Measurements from ENCODE around the gene ABI2. TPM values are rescaled to one million over a fixed set of nuclear protein-coding genes. Genes with fewer than 3 reads are reported as not detected.

Gene ABI2
- total and polyA plus RNA-seq, 2 of the 4 experiments (the other 2 are of a cell fraction), result 35.7 to 54.0 TPM

GRCh38 chr2:203470371-203470770 is 142.2 kb downstream of the ABI2 start:
- no TSS peak for BruUV-seq (replicated peaks)
- 0 out of 2 replicates have a peak, but pooled peaks have one; percentile 44 for ATAC-seq (ENCODE audit: low read depth)
- CTCF ChIA-PET, result interaction anchor here (1.0 kb wide), 1 partner anchor 58 kb away, joined by 3 read pairs; no protein-coding TSS in a partner anchor

More at GRCh38 chr2:203470371-203470770, 142.2 kb downstream of the ABI2 start:
- H3K9me3 ChIP-seq (ENCODE audit: control insufficient read depth, insufficient read depth, low read length), result no peaks in the 10 kb centered on the region
- H2AK5ac ChIP-seq (ENCODE audit: low read depth, low read length), result no peak overlapping the region
- H2AFZ ChIP-seq (replicated peaks; ENCODE audit: low read length, poor library complexity), result no peak overlapping the region
- no peak for DNase-seq
- no peak overlapping the region for H3K56ac ChIP-seq (ENCODE audit: extremely low read depth, insufficient read depth, low read length)
- POLR2A ChIA-PET (ENCODE audit: unreplicated experiment), result no interaction called here
- no peak overlapping the region for H3K4me3 ChIP-seq (ENCODE audit: insufficient read depth, low read depth, low read length)
- no peak overlapping the region for H4K8ac ChIP-seq (ENCODE audit: low read depth in 2 of 2, low read length in 2 of 2)
- no peak overlapping the region for H3K18ac ChIP-seq (ENCODE audit: low read depth, low read length)
- TF ChIP-seq RCOR1 (IDR thresholded peaks at IDR 0.05; ENCODE audit: insufficient replicate concordance, low read length), result no peak
- TF ChIP-seq RFX5 (IDR thresholded peaks at IDR 0.05; ENCODE audit: low read depth, low read length), result no peak
- no peak for TF ChIP-seq RAD21 (IDR thresholded peaks at IDR 0.05; ENCODE audit: low read length)
- TF ChIP-seq NFE2L2 (IDR thresholded peaks at IDR 0.05; ENCODE audit: low read depth, low read length), result no peak
- TF ChIP-seq USF2 (IDR thresholded peaks at IDR 0.05; ENCODE audit: low read depth, low read length), result no peak
- TF ChIP-seq ELK1 (IDR thresholded peaks at IDR 0.05; ENCODE audit: borderline replicate concordance, low read depth, low read length), result no peak
- no peak for TF ChIP-seq BHLHE40 (IDR thresholded peaks at IDR 0.05; ENCODE audit: low read depth, low read length)
- no peak for TF ChIP-seq MAFK (IDR thresholded peaks at IDR 0.05; ENCODE audit: low read depth, low read length)
- no peak for TF ChIP-seq MXI1 (IDR thresholded peaks at IDR 0.05; ENCODE audit: borderline replicate concordance, low read depth, low read length)
- no peak for TF ChIP-seq CHD1 (IDR thresholded peaks at IDR 0.05; ENCODE audit: low read depth, low read length)
- no peak for TF ChIP-seq SMC3 (IDR thresholded peaks at IDR 0.05; ENCODE audit: low read depth, low read length)
- no peak for TF ChIP-seq CEBPB (IDR thresholded peaks at IDR 0.05; ENCODE audit: low read depth, low read length)
- no peak for TF ChIP-seq FOS (IDR thresholded peaks at IDR 0.05; ENCODE audit: low read depth, low read length)
- no peak for TF ChIP-seq CTCF (conservative IDR thresholded peaks at IDR 0.05; ENCODE audit: low read depth, low read length)
- no peak for TF ChIP-seq POLR2A (IDR thresholded peaks at IDR 0.05; ENCODE audit: low read depth, low read length)
- no peak for TF ChIP-seq MAZ (IDR thresholded peaks at IDR 0.05; ENCODE audit: borderline replicate concordance, low read depth, low read length)
- intact Hi-C loops (cut with micrococcal nuclease) (no loop called here), dilution Hi-C loops (cut with HindIII; ENCODE audit: low sequenced_read_pairs, unreplicated experiment) (no loop called here), in situ Hi-C loops (cut with MboI; ENCODE audit: low sequenced_read_pairs) (no loop called here)
- H3K4ac ChIP-seq (ENCODE audit: low read depth, low read length), result no peak overlapping the region
- no peak overlapping the region for H2BK20ac ChIP-seq (ENCODE audit: low read depth, low read length)
- no peak overlapping the region for H3K27ac ChIP-seq (ENCODE audit: insufficient read depth, low read length)
- H3K23ac ChIP-seq (ENCODE audit: low read depth, low read length), result no peak overlapping the region
- H3K14ac ChIP-seq (replicated peaks; ENCODE audit: low read depth, low read length), result no peak overlapping the region
- no peaks in the 10 kb centered on the region for H4K20me1 ChIP-seq (ENCODE audit: insufficient read depth, low read length)
- H2AK9ac ChIP-seq (replicated peaks; ENCODE audit: low read depth, low read length, poor library complexity), result no peak overlapping the region
- H3K79me1 ChIP-seq (ENCODE audit: low read depth in 1 of 2, low read length in 2 of 2), result peaks cover 17 to 22% of the 10 kb centered on the region in 2 experiments; a peak in 3 of 4 replicates
- H3K9me1 ChIP-seq (ENCODE audit: insufficient read depth, low read length), result peaks cover 3% of the 10 kb centered on the region; the same call in 1 of the 2 replicates
- peaks cover 3% of the 10 kb centered on the region; the same call in 1 of the 2 replicates for H3K36me3 ChIP-seq (ENCODE audit: control insufficient read depth, insufficient read depth, low read length)
- no peak overlapping the region for H4K91ac ChIP-seq (ENCODE audit: insufficient read depth, low read depth, low read length)
- H2BK120ac ChIP-seq (ENCODE audit: low read depth, low read length), result no peak overlapping the region
- no CpG with 5 or more reads among the region's 4 CpGs for WGBS, 2 experiments (ENCODE audit: extremely low coverage in 2 of 2, insufficient read length in 1 of 2)
- no peak overlapping the region for H4K5ac ChIP-seq (ENCODE audit: low read depth, low read length)
- no peak overlapping the region for H2BK5ac ChIP-seq (ENCODE audit: low read depth, low read length, poor library complexity, severe bottlenecking)
- H2BK15ac ChIP-seq (ENCODE audit: low read depth, low read length), result no peak overlapping the region
- no peak overlapping the region for H3K4me2 ChIP-seq (ENCODE audit: low read depth, low read length)
- H3K27me3 ChIP-seq (ENCODE audit: control insufficient read depth, insufficient read depth, low read length), result no peaks in the 10 kb centered on the region
- H3K4me1 ChIP-seq (ENCODE audit: control insufficient read depth, insufficient read depth, low read length), result no peaks in the 10 kb centered on the region
- H3K9ac ChIP-seq (ENCODE audit: low read depth, low read length), result no peak overlapping the region
